H9 (cell line): Measurements from ENCODE around the gene FOXN4. TPM values are rescaled to one million over a fixed set of nuclear protein-coding genes. Genes with fewer than 3 reads are reported as not detected.

Experiments
- DNase-seq: peaks from one replicate; pipeline ENCODE4 v3.0.0-alpha.2; 2017
- H2AFZ ChIP-seq: one replicate; pipeline ENCODE4 v1.6.1; 2013; ENCODE audit warnings: mild to moderate bottlenecking, low read length, control low read depth, moderate library complexity
- H2AK5ac ChIP-seq: 2 replicates; pipeline ENCODE4 v1.6.1; 2013; ENCODE audit warnings: low read length, control low read depth, mixed read lengths; ENCODE audit not compliant: insufficient read length
- H2BK120ac ChIP-seq: one replicate; pipeline ENCODE4 v1.6.1; 2013; ENCODE audit warnings: low read depth, mild to moderate bottlenecking, low read length, control low read depth, inconsistent platforms; ENCODE audit not compliant: poor library complexity, severe bottlenecking
- H2BK12ac ChIP-seq: 2 replicates; pipeline ENCODE4 v1.6.1; 2013; ENCODE audit warnings: low read length, control low read depth, mixed read lengths, low read depth; ENCODE audit not compliant: insufficient read length
- H2BK15ac ChIP-seq: 2 replicates; pipeline ENCODE4 v1.6.1; 2013; ENCODE audit warnings: low read depth, low read length, control low read depth
- H2BK20ac ChIP-seq: one replicate; pipeline ENCODE4 v1.6.1; 2013; ENCODE audit warnings: low read depth, mild to moderate bottlenecking, low read length, control low read depth, inconsistent platforms; ENCODE audit not compliant: poor library complexity, severe bottlenecking
- H2BK5ac ChIP-seq: 2 replicates; pipeline ENCODE4 v1.6.1; 2013; ENCODE audit warnings: low read length, control low read depth, mixed read lengths; ENCODE audit not compliant: insufficient read length
- H3K14ac ChIP-seq: 2 replicates; pipeline ENCODE4 v1.6.1; 2013; ENCODE audit warnings: low read length, control low read depth; ENCODE audit not compliant: insufficient read depth
- H3K18ac ChIP-seq: 2 replicates; pipeline ENCODE4 v1.6.1; 2013; ENCODE audit warnings: low read depth, mild to moderate bottlenecking, mixed read lengths, low read length, control low read depth; ENCODE audit not compliant: insufficient read length
- H3K23ac ChIP-seq: 2 replicates; pipeline ENCODE4 v1.6.1; 2013; ENCODE audit warnings: low read length, control low read depth, mixed read lengths, low read depth; ENCODE audit not compliant: insufficient read length
- H3K23me2 ChIP-seq: 2 replicates; pipeline ENCODE4 v1.6.1; 2013; ENCODE audit warnings: low read depth, mild to moderate bottlenecking, mixed read lengths, low read length, control low read depth; ENCODE audit not compliant: insufficient read length, poor library complexity, severe bottlenecking
- H3K27ac ChIP-seq: 2 replicates; pipeline ENCODE4 v1.5.1; 2013; ENCODE audit warnings: low read length, control low read depth, mixed read lengths, low read depth; ENCODE audit not compliant: insufficient read length
- H3K27me3 ChIP-seq: 2 replicates; pipeline ENCODE4 v1.6.1; 2013; ENCODE audit warnings: low read length, control low read depth, inconsistent platforms; ENCODE audit not compliant: insufficient read depth
- H3K4ac ChIP-seq: 2 replicates; pipeline ENCODE4 v1.6.1; 2013; ENCODE audit warnings: low read depth, mild to moderate bottlenecking, control low read depth, inconsistent platforms, low read length, moderate library complexity
- H3K4me1 ChIP-seq: 2 replicates; pipeline ENCODE4 v1.6.1; 2013; ENCODE audit warnings: low read length, control low read depth, inconsistent platforms; ENCODE audit not compliant: insufficient read depth
- H3K4me2 ChIP-seq: 2 replicates; pipeline ENCODE4 v1.6.1; 2013; ENCODE audit warnings: low read length, control low read depth, mixed read lengths; ENCODE audit not compliant: insufficient read length, insufficient read depth
- H3K56ac ChIP-seq: 2 replicates; pipeline ENCODE4 v1.6.1; 2013; ENCODE audit warnings: low read depth, mild to moderate bottlenecking, mixed read lengths, low read length, control low read depth; ENCODE audit not compliant: insufficient read length
- H3K79me1 ChIP-seq: 2 replicates; pipeline ENCODE4 v1.6.1; 2013; ENCODE audit warnings: low read depth, mild to moderate bottlenecking, moderate library complexity, low read length, control low read depth, inconsistent platforms; ENCODE audit not compliant: insufficient read depth, poor library complexity, severe bottlenecking
- H3K79me2 ChIP-seq: 2 replicates; pipeline ENCODE4 v1.6.1; 2013; ENCODE audit warnings: low read length, control low read depth, inconsistent platforms; ENCODE audit not compliant: insufficient read depth
- H3K9ac ChIP-seq: 2 replicates; pipeline ENCODE4 v1.6.1; 2013; ENCODE audit warnings: low read length, control low read depth, mixed read lengths; ENCODE audit not compliant: insufficient read length; ENCODE audit errors: extremely low read depth
- H3K9me3 ChIP-seq: one replicate; pipeline ENCODE4 v1.6.1; 2013; ENCODE audit warnings: low read depth, low read length, inconsistent platforms; ENCODE audit not compliant: control insufficient read depth
- H3T11ph ChIP-seq: one replicate; pipeline ENCODE4 v1.6.1; 2013; ENCODE audit warnings: mild to moderate bottlenecking, low read length, control low read depth, inconsistent platforms
- H4K20me1 ChIP-seq: one replicate; pipeline ENCODE4 v1.6.1; 2013; ENCODE audit not compliant: control insufficient read depth, insufficient read length, insufficient read depth
- H4K5ac ChIP-seq: 2 replicates; pipeline ENCODE4 v1.6.1; 2013; ENCODE audit warnings: low read depth, mild to moderate bottlenecking, mixed read lengths, low read length, control low read depth; ENCODE audit not compliant: insufficient read length
- H4K8ac ChIP-seq: replicated peaks from 2 replicates; pipeline ENCODE4 v1.6.1; 2013; ENCODE audit warnings: low read length, control low read depth, mixed read lengths, low read depth; ENCODE audit not compliant: insufficient read length
- H4K91ac ChIP-seq: 2 replicates; pipeline ENCODE4 v1.6.1; 2013; ENCODE audit warnings: low read depth, mild to moderate bottlenecking, moderate library complexity, mixed read lengths, low read length, control low read depth; ENCODE audit not compliant: insufficient read length
- H3K27ac Mint-ChIP-seq, 3 experiments: 2 replicates in 2 of 3; 3 replicates in 1 of 3; pipeline ENCODE4 v1.8.0; 2020 to 2021; ENCODE audit warnings: mixed read lengths in 3 of 3, mild to moderate bottlenecking in 1 of 3, moderate library complexity in 1 of 3
- H3K27me3 Mint-ChIP-seq: 2 replicates; pipeline ENCODE4 v1.8.0; 2021; ENCODE audit warnings: low read depth, mild to moderate bottlenecking, moderate library complexity, mixed read lengths
- H3K36me3 Mint-ChIP-seq, 3 experiments: 2 replicates in 2 of 3; 3 replicates in 1 of 3; pipeline ENCODE4 v1.8.0; 2020 to 2021; ENCODE audit warnings: low read depth in 3 of 3, mixed read lengths in 3 of 3; ENCODE audit not compliant: insufficient read depth in 1 of 3
- H3K4me1 Mint-ChIP-seq, 2 experiments: 2 replicates each; pipeline ENCODE4 v1.8.0; 2020; ENCODE audit warnings: mixed read lengths in 2 of 2
- H3K4me3 Mint-ChIP-seq, 2 experiments: 2 replicates in 1 of 2; 3 replicates in 1 of 2; pipeline ENCODE4 v1.8.0; 2020 to 2021; ENCODE audit warnings: mild to moderate bottlenecking in 2 of 2, mixed read lengths in 2 of 2, moderate library complexity in 1 of 2
- H3K9me3 Mint-ChIP-seq, 2 experiments: 2 replicates in 1 of 2; 3 replicates in 1 of 2; pipeline ENCODE4 v1.8.0; 2020; ENCODE audit warnings: mild to moderate bottlenecking in 2 of 2, mixed read lengths in 2 of 2, moderate library complexity in 1 of 2
- CTCF ChIP-seq: fragments of 200-600 bp; sonication (generic); conservative IDR thresholded peaks from 3 replicates; pipeline ENCODE4 v1.8.0; 2021; ENCODE audit warnings: antibody characterized with exemption, mild to moderate bottlenecking
- WGBS: extraction: QIAGEN DNeasy Blood & Tissue Kit; methylation state at CpG from one replicate; pipeline ENCODE4 v1.1.7; 2013; ENCODE audit warnings: missing lambda C conversion rate, low lambda C conversion rate, mixed read lengths; ENCODE audit not compliant: insufficient read length; ENCODE audit errors: extremely low coverage; 5-methylcytosine and 5-hydroxymethylcytosine counted together
- total RNA-seq: library from RNA; stranded (reverse); gene quantifications from 2 replicates; pipeline ENCODE4 v1.2.1, GENCODE V29; 2021

The FOXN4 gene
- total RNA-seq, 1 experiment from 2014 or later = 0.39 TPM

- Histone ChIP-seq H4K91ac (no peak overlapping the region), H2BK12ac (no peak overlapping the region), H3K23ac (no peak overlapping the region), H2AFZ (no peak overlapping the region), H3K23me2 (peaks cover 6% of the 10 kb centered on the region), H2BK5ac (no peak overlapping the region), H2AK5ac (no peak overlapping the region), H3K9ac (no peak overlapping the region), H3K27me3 (peaks cover 14% of the 10 kb centered on the region; the same call in 1 of the 2 replicates), H3T11ph (no peak overlapping the region), H3K18ac (no peak overlapping the region), H3K4ac (no peak overlapping the region), H3K79me2 (no peaks in the 10 kb centered on the region), H4K5ac (no peak overlapping the region), H3K56ac (no peak overlapping the region), H3K4me2 (no peak overlapping the region), H3K79me1 (no peaks in the 10 kb centered on the region), H4K8ac (no peak overlapping the region), H3K14ac (no peak overlapping the region), H3K27ac (no peak overlapping the region), H2BK20ac (no peak overlapping the region), H2BK15ac (no peak overlapping the region), H3K9me3 (no peaks in the 10 kb centered on the region), H3K4me1 (no peaks in the 10 kb centered on the region; the same call in 1 of the 2 replicates), H4K20me1 (no peaks in the 10 kb centered on the region), H2BK120ac (no peak overlapping the region)
- Mint-ChIP-seq H3K4me3 (no peak overlapping the region), H3K27ac (no peak overlapping the region), H3K4me1 (peaks cover 8 to 10% of the 10 kb centered on the region in 2 experiments; a peak in 2 of 4 replicates), H3K27me3 (peaks cover 49% of the 10 kb centered on the region), H3K9me3 (no peaks in the 10 kb centered on the region), H3K36me3 (no peaks in the 10 kb centered on the region)
- TF ChIP-seq CTCF = no peak
- no CpG with 5 or more reads among the region's 8 CpGs for WGBS
- DNase-seq = no peak
These were observed 4.6 kb downstream of the FOXN4 start for GRCh38 chr12:109304485-109304884.
